Effector memory CD4-positive, alpha-beta T cell (primary cell): ENCODE measurements around the gene GRK5.
A peak's percentile ranks its signal among the peaks of the same experiment; 100 is the strongest.

ENCODE experiments used
- DNase-seq, 3 donors: peaks; one replicate each; pipeline ENCODE4 v3.0.0-alpha.2; 2020
- H3K27ac ChIP-seq: 2 replicates; pipeline ENCODE4 v1.7.0; 2013; ENCODE audit warnings: mild to moderate bottlenecking, low read length, moderate library complexity; ENCODE audit not compliant: insufficient read depth, poor library complexity, severe bottlenecking
- H3K27me3 ChIP-seq: replicated peaks from 2 replicates; pipeline ENCODE4 v1.7.0; 2013; ENCODE audit warnings: mild to moderate bottlenecking, low read length; ENCODE audit not compliant: insufficient read depth, control insufficient read depth, poor library complexity, severe bottlenecking
- H3K36me3 ChIP-seq: 2 replicates; pipeline ENCODE4 v1.7.0; 2013; ENCODE audit warnings: mild to moderate bottlenecking, low read length, moderate library complexity; ENCODE audit not compliant: control insufficient read depth, insufficient read depth
- H3K4me1 ChIP-seq: 2 replicates; pipeline ENCODE4 v1.7.0; 2013; ENCODE audit warnings: low read length, mild to moderate bottlenecking; ENCODE audit not compliant: control insufficient read depth, insufficient read depth, poor library complexity, severe bottlenecking
- H3K4me3 ChIP-seq: 2 replicates; pipeline ENCODE4 v1.7.0; 2013; ENCODE audit warnings: low read length, low read depth, mild to moderate bottlenecking; ENCODE audit not compliant: insufficient read depth, poor library complexity, severe bottlenecking
- H3K9me3 ChIP-seq: 2 replicates; pipeline ENCODE4 v1.7.0; 2013; ENCODE audit warnings: mild to moderate bottlenecking, low read length, moderate library complexity; ENCODE audit not compliant: control insufficient read depth

GRK5 gene

DNA sequence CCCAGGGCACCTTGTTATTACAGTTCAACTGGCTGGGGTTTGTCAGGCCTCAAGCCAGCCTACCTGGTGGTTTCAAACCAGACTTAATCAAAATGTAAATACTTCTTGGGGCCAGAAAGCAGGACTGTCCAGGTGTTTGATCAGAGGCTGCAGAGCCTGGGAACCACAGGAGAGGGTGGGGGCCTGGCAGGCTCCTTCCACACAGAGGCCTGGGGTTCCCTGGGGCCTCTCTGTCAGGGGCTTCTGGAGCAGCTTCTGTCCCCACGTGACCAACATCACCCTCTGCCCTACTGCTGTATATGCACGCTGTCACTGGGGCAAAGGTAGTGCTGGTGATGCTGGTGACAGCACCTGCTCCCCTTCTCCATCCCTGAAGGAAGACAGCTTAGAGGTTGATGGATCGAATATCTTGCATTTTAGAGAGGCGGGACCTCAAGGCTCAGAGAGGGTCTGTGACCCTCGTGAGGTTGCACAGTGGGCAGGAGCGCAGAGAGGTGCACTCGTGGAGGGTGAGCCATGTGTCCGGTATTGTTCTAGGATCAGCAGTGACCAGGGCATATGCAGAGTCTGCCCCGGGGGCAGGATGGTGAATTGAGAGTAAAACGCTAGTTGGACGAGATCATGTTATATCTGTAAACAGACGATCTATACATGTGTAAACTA is 95.4 kb downstream of the GRK5 start:
- H3K4me3 ChIP-seq = no peak overlapping the region
- H3K27ac ChIP-seq = peak overlapping the region; percentile 80
- peaks cover 59% of the 10 kb centered on the region for H3K4me1 ChIP-seq
- no peaks in the 10 kb centered on the region for H3K27me3 ChIP-seq
- no peaks in the 10 kb centered on the region for H3K9me3 ChIP-seq
- no peaks in the 10 kb centered on the region for H3K36me3 ChIP-seq
- DNase-seq = no peak

DNA sequence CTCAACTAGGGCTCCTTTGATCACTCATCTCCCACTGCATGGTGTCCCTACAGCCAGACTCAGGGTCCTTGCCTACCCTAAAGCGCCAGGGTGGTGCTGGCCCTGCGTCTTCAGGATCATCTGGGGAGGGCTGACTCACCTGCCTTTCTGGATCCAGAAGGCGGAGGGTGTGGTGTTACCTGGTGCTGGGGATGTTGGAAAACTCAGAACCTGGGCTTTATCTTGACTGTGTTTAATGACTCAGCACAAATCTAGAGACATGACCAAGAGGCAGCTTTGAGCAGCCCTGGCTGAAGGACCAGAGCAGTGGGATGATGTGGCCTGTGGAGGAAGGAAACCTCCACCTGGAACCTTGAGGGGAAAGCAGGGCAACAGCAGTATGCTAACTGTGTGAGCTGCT is 96.5 kb downstream of the GRK5 start:
- Histone ChIP-seq H3K27me3 (no peaks in the 10 kb centered on the region), H3K4me3 (no peak overlapping the region), H3K36me3 (no peaks in the 10 kb centered on the region), H3K9me3 (no peaks in the 10 kb centered on the region), H3K4me1 (peaks cover 59% of the 10 kb centered on the region), H3K27ac (no peak overlapping the region)
- no peak for DNase-seq

DNA sequence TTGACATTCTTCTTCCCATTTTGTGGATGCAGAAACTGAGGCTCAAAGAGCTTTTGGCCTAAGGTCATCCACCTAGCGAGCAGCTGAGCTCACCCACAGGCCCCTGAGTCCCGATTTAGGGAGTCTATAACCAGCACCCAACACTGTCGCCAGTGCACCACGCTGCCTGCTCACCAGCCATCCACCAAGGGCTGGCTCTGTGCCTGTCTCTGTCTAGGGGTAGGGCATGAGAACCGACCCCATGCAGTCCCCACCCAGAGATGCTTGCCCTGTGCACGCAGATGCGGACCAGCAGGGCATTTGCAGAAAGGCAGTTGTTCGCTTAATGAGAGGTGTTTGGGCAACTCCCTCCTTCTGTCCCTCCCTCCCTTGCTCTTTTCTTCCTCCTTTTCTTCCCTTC is 97.2 kb downstream of the GRK5 start:
- no peak for DNase-seq
- H3K27me3 ChIP-seq = no peaks in the 10 kb centered on the region
- no peaks in the 10 kb centered on the region for H3K9me3 ChIP-seq
- H3K36me3 ChIP-seq = no peaks in the 10 kb centered on the region
- H3K27ac ChIP-seq = peak overlapping the region; percentile 94
- H3K4me1 ChIP-seq = peaks cover 59% of the 10 kb centered on the region
- H3K4me3 ChIP-seq = no peak overlapping the region

DNA sequence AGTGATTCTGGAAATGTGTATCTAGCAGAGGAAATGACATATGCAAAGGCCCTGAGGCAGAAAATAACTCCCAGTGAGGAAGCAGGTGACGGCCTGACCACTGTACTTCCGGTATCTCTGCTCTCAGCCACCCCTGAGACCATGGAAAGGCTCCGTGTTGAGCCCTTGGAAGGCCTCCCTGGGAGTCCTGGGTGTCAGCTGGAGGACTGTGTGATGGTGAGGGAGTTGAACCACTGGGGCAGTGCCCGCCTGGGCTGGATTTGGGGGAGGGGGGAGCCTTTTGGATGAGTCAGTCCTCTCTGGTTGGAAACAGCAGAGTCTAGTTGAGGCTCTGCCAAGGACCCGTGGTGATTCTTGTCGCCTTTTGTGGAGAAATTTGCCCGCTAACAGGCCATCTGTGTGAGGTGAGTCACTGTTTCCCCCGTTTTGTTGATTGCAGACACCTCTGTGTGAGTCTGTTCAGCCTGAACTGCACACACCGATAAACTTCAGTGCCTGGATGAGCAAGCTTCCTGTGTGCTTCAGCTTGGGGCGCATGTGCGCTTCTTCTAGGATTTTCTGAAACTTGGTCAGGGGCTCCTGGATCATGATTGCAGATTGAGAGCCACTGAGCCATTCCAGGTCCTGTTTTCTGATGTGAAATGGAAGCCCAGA is 98.6 kb downstream of the GRK5 start:
- peaks cover 49% of the 10 kb centered on the region for H3K4me1 ChIP-seq
- peak overlapping the region; percentile 94 for H3K27ac ChIP-seq

DNA sequence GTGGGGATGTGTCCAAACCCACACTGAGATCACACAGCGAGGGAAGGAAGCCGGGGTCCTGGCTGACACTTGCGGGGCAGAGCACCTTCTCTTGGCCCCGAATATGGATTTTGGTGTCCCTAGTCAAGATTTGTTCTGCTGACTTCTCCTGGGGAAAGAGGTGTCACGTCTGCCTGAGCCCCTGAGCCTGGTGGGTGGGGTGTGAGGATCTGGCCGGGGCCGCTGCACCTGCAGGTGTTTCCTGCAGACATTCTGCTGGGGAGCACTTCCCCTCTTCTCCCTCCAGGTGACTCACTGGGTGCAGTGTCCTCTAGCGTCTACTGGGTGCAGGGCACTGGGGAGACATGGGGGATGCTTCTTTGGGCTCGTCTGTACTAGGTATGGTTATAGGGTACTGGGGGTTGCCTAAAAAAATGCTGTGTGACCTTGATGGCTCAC is 99.2 kb downstream of the GRK5 start:
- H3K36me3 ChIP-seq = no peaks in the 10 kb centered on the region
- peak overlapping the region; percentile 94 for H3K27ac ChIP-seq
- H3K27me3 ChIP-seq = no peaks in the 10 kb centered on the region
- peak overlapping the region; percentile 46 for H3K4me3 ChIP-seq
- no peaks in the 10 kb centered on the region for H3K9me3 ChIP-seq
- peak; percentile 60 to 79 (median 71) for DNase-seq
- peaks cover 43% of the 10 kb centered on the region for H3K4me1 ChIP-seq

More for the DNA sequence above, 98.6 kb downstream of the GRK5 start:
- Histone ChIP-seq H3K27me3 (no peaks in the 10 kb centered on the region), H3K9me3 (no peaks in the 10 kb centered on the region), H3K36me3 (no peaks in the 10 kb centered on the region), H3K4me3 (peak overlapping the region; percentile 46)
- peak; percentile 64 to 88 (median 80) for DNase-seq

DNA sequence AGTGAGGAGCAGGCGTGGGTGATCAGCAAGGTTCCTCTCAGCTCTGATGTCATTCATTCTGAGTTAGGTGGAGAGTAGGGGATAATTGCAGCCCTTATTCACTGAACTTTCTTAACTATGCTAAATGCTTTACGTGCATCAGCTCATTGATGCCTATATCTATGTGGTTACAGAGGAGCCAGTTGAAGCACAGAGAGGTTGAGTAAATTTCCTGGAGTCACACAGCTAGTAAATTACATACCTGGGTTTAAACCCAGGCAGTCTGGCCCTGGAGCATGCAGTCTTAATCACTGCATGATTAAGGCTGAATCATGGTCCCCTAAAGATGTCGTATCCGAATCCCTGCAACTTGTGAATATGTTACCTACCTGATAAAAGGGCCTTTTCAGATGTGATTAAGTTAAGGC is 99.6 kb downstream of the GRK5 start:
- Histone ChIP-seq H3K27me3 (no peaks in the 10 kb centered on the region), H3K27ac (peak overlapping the region; percentile 94), H3K4me3 (no peak overlapping the region), H3K36me3 (no peaks in the 10 kb centered on the region), H3K9me3 (no peaks in the 10 kb centered on the region), H3K4me1 (peaks cover 39% of the 10 kb centered on the region)
- no peak for DNase-seq

DNA sequence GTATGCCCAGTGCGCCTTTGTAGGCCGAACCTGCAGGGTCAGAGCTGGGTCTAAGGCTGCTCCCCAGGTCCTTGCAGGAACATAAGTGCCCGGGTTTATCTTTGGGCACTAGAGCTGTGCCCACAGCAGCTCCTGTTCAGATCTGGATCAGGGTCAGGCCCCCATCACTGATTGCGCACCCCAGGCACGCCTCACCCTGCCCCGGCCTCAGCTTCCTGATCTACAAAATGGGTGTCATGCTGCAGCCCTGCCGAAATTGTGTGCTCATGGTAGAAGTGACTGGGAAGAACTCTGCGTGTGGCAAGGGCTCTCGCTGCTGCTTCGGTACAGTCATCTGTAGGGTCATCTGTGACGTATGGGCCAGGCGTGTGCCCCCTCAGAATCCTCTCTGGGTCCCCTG is 100.7 kb downstream of the GRK5 start:
- Histone ChIP-seq H3K36me3 (no peaks in the 10 kb centered on the region), H3K4me1 (peaks cover 33% of the 10 kb centered on the region)

DNA sequence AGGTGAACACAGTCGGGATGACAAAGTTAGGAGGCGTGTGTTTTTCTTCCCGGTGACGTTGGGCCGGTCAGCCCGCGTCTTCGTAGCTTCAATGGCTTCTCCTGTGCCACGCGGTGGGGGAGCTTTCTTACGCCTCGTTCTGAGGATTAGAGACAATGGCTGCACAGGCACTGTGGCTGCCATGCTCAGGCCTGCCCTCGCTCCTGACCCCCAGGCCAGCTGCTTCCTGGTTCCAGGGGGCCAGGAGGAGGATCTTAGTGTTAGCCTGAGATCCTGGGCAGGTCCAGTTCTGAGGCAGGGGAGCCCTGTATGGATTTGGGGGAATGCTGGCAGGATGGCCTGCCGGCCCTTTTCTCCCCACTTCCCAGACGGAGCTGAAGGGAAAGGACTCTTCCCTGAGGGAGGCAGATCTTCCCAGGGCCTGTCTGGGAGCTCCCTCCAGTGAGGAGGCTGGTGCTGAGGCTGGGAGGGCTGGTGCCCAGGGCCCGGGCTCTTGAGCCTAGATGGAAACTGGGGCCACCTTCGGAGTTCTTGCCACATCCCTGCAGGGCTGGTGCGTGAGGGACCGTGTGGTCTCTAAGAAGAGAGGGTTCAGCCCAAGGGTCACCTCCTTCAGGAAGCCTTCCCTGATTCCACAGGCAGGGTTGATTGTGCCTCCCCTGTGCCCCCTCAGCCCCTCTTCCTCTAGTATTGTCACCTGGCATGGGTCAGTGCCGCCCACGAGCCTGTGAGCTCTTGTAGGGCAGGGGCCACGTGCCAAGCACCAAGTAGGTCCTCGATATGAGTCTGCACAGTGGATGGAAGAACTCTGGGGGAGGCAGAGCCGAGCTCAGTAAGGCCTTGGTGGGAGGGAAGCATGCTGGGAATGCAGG is 101.4 kb downstream of the GRK5 start:
- no peaks in the 10 kb centered on the region for H3K36me3 ChIP-seq
- DNase-seq = no peak
- H3K27me3 ChIP-seq = no peaks in the 10 kb centered on the region
- no peak overlapping the region for H3K27ac ChIP-seq
- peaks cover 37% of the 10 kb centered on the region for H3K4me1 ChIP-seq
- no peaks in the 10 kb centered on the region for H3K9me3 ChIP-seq
- no peak overlapping the region for H3K4me3 ChIP-seq

More for the DNA sequence above, 100.7 kb downstream of the GRK5 start:
- no peak overlapping the region for H3K4me3 ChIP-seq
- no peak for DNase-seq
- no peak overlapping the region for H3K27ac ChIP-seq
- H3K27me3 ChIP-seq = no peaks in the 10 kb centered on the region
- no peaks in the 10 kb centered on the region for H3K9me3 ChIP-seq

DNA sequence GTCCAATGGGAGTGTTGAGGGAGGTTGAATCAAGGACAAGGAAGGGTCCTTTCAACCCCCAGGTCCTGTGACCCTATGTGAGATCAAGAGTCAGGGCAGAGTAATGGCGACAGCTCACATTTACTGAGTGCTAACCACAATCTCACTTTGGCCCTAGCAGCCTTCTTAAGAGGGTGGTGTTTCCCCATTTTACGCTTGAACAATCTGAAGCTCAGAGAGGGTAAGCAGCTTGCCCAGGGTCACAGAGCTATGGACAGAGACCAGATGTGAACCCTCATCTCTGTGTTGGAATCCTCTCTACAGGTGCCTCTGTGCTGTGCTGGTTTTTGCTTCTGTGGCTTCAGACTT is 102.0 kb downstream of the GRK5 start:
- Histone ChIP-seq H3K27ac (no peak overlapping the region), H3K4me3 (no peak overlapping the region), H3K4me1 (peaks cover 42% of the 10 kb centered on the region), H3K27me3 (no peaks in the 10 kb centered on the region), H3K36me3 (no peaks in the 10 kb centered on the region), H3K9me3 (no peaks in the 10 kb centered on the region)
- DNase-seq = no peak

DNA sequence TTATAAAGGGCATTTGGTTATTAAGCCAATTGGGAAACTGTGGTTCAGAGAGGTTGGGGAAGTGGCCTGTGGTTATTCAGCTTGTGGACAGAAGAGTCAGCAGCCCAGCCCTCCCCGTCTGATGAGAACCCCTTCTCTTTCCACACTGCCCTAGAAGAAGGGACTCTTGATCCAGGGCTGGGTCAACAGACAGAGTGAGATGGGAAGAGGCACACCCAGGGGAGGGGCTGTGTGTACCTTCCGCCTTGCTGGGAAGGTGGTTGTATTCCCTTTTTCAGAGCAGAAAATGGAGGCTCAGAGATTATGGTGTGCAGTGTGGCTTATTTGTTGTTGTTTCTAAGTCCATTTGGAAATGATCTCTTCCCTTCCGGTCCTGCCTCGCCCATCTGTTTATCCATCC is 103.4 kb downstream of the GRK5 start:
- peaks cover 43% of the 10 kb centered on the region for H3K4me1 ChIP-seq
- no peak overlapping the region for H3K27ac ChIP-seq
- no peaks in the 10 kb centered on the region for H3K9me3 ChIP-seq
- no peak for DNase-seq
- no peak overlapping the region for H3K4me3 ChIP-seq
- H3K36me3 ChIP-seq = no peaks in the 10 kb centered on the region
- H3K27me3 ChIP-seq = no peaks in the 10 kb centered on the region
